GM12878 (cell line): Measurements from ENCODE around the gene ZNF768. TPM values are rescaled to one million over a fixed set of nuclear protein-coding genes. Genes with fewer than 3 reads are reported as not detected.

Experiments used
- ATAC-seq: fragments of 200-7000 bp; cut with Tn5 transposase; 3 replicates; pipeline ENCODE4 v1.9.1; 2020; ENCODE audit warnings: mild to moderate bottlenecking, moderate library complexity
- BruUV-seq: library from RNA; stranded (reverse); fragments of 400-500 nt; replicated peaks from 2 replicates; lab custom pipeline; 2021; lab: Mats Ljungman, UMichigan
- CTCF ChIA-PET: fragments of 300-600 bp; sonication (Branson Sonifier 250); formaldehyde crosslinking; extraction: SDS; loops from one replicate; lab custom pipeline; 2021; ENCODE audit warnings: inconsistent platforms; lab: Yijun Ruan, JAX
- POLR2A ChIA-PET: fragments of 350-600 bp; formaldehyde crosslinking; extraction: SDS; loops from one replicate; lab custom pipeline; 2021; ENCODE audit warnings: inconsistent platforms; lab: Charles Lee
- RAD21 ChIA-PET: fragments of 300-600 bp; sonication (Branson Sonifier 250); formaldehyde crosslinking; loops from one replicate; lab custom pipeline; 2023; ENCODE audit warnings: antibody characterized with exemption; ENCODE audit not compliant: unreplicated experiment; lab: Charles Lee
- SMC1A ChIA-PET: fragments of 300-600 bp; sonication (Branson Sonifier 250); formaldehyde crosslinking; loops from one replicate; lab custom pipeline; 2023; ENCODE audit not compliant: unreplicated experiment, uncharacterized antibody; lab: Charles Lee
- DNase-seq: peaks from one replicate; pipeline ENCODE4 v3.0.0-alpha.2; 2011; ENCODE audit warnings: low read depth, low spot score
- FAIRE-seq: peaks from 3 replicates; lab custom pipeline; 2011; peaks lifted over from hg19 to GRCh38; lab: Jason Lieb, UNC
- H2AFZ ChIP-seq: 2 replicates; pipeline ENCODE4 v1.6.0; 2011; ENCODE audit warnings: low read depth, low read length, control low read depth; ENCODE audit not compliant: control insufficient read depth
- H3K27ac ChIP-seq: 2 replicates; pipeline ENCODE4 v1.5.1; 2011; ENCODE audit warnings: control low read depth; ENCODE audit not compliant: control insufficient read depth, insufficient read depth
- H3K27me3 ChIP-seq, 2 experiments: replicated peaks in 1 of 2; 2 replicates each; pipeline versions ENCODE4 v1.6.0 to v1.6.1; 2011; ENCODE audit warnings: low read length in 1 of 2; ENCODE audit not compliant: control insufficient read depth in 2 of 2, insufficient read depth in 2 of 2
- H3K36me3 ChIP-seq, 2 experiments: 2 replicates each; pipeline ENCODE4 v1.5.1; 2011; ENCODE audit warnings: low read length in 1 of 2; ENCODE audit not compliant: control insufficient read depth in 2 of 2, insufficient read depth in 2 of 2
- H3K4me1 ChIP-seq: 2 replicates; pipeline ENCODE4 v1.6.1; 2011; ENCODE audit warnings: mild to moderate bottlenecking, low read length, moderate library complexity, mixed read lengths; ENCODE audit not compliant: control insufficient read depth, insufficient read depth
- H3K4me2 ChIP-seq: 2 replicates; pipeline ENCODE4 v1.6.0; 2011; ENCODE audit warnings: control low read depth; ENCODE audit not compliant: control insufficient read depth, insufficient read depth
- H3K4me3 ChIP-seq: fragments of 200-600 bp; sonication (generic); 2 replicates; pipeline ENCODE4 v1.5.1; 2016
- H3K79me2 ChIP-seq: 2 replicates; pipeline ENCODE4 v1.6.0; 2011; ENCODE audit warnings: low read length; ENCODE audit not compliant: control insufficient read depth, insufficient read depth
- H3K9ac ChIP-seq: 2 replicates; pipeline ENCODE4 v1.8.0; 2011; ENCODE audit warnings: low read length, control low read depth, mixed read lengths; ENCODE audit not compliant: control insufficient read depth, insufficient read depth
- H3K9me3 ChIP-seq: replicated peaks from 3 replicates; pipeline ENCODE4 v1.5.1; 2011; ENCODE audit warnings: mild to moderate bottlenecking, low read length; ENCODE audit not compliant: control insufficient read depth, insufficient read depth
- H4K20me1 ChIP-seq: 2 replicates; pipeline ENCODE4 v1.6.0; 2011; ENCODE audit not compliant: control insufficient read depth, insufficient read depth
- CHD4 ChIP-seq: fragments of 200-600 bp; sonication (generic); IDR thresholded peaks from 2 replicates; pipeline ENCODE4 v1.6.1; 2016; ENCODE audit warnings: mild to moderate bottlenecking
- GATAD2B ChIP-seq: fragments of 450-650 bp; conservative IDR thresholded peaks from 2 replicates; pipeline ENCODE4 v1.6.1; 2017; ENCODE audit warnings: low read depth, mild to moderate bottlenecking, moderate library complexity
- TARDBP ChIP-seq: IDR thresholded peaks from 2 replicates; pipeline ENCODE4 v1.6.1; 2016; ENCODE audit warnings: borderline replicate concordance
- WGBS: methylation state at CpG from one replicate; pipeline ENCODE4 v1.1.6; 2016; ENCODE audit warnings: low lambda C conversion rate; ENCODE audit not compliant: insufficient replicate concordance, insufficient coverage; ENCODE audit errors: missing lambda C conversion rate; 5-methylcytosine and 5-hydroxymethylcytosine counted together
- in situ Hi-C: fragments of 300-500 bp; cut with MboI; formaldehyde crosslinking; loops from 9 replicates; pipeline ENCODE4 v1.14.3; 2018; ENCODE audit warnings: mixed read lengths
- intact Hi-C: fragments of 100-400 bp; cut with micrococcal nuclease; formaldehyde crosslinking; loops from one replicate; pipeline ENCODE4 v1.14.2; 2022; ENCODE audit not compliant: unreplicated experiment
- polyA plus RNA-seq, 11 experiments: library from polyadenylated mRNA; depleted of rRNA in 4 of 11; unstranded in 6 of 11; stranded (reverse) in 5 of 11; fragments of >200 nt; fragmentation: Nextera tagmentation in 4 of 11; fragmentation: Illumina TruSeq in 1 of 11; extraction: Ambion mirVana in 4 of 11; extraction: Trizol in 1 of 11; gene quantifications; 1 replicate in 1 of 11; 2 replicates in 10 of 11; pipeline versions ENCODE4 v1.2.1 to v1.2.3, GENCODE V29; 2011 to 2016; ENCODE audit warnings: inconsistent platforms in 2 of 11, missing spikeins in 2 of 11, low read depth in 1 of 11
- total RNA-seq, 4 experiments: library from RNA; depleted of rRNA in 3 of 4; stranded (reverse); fragments of >200 nt in 3 of 4; fragmentation: Illumina TruSeq in 1 of 4; extraction: Trizol in 1 of 4; gene quantifications; 2 replicates each; pipeline versions ENCODE4 v1.2.1 to v1.2.3, GENCODE V29; 2013 to 2021
- TF ChIP-seq, protein P1 (sequence below): fragments of 450-650 bp; IDR thresholded peaks from 2 replicates; pipeline ENCODE4 v1.6.1; 2017; ENCODE audit warnings: mild to moderate bottlenecking, low read depth, inconsistent platforms; ENCODE audit not compliant: poor library complexity, severe bottlenecking

The ZNF768 gene
- total and polyA plus RNA-seq, 10 of the 15 experiments (the other 5 are each of a cell fraction or from before 2014, with no cell fraction given), result 0.05 to 23.1 (median 9.1) TPM

DNA sequence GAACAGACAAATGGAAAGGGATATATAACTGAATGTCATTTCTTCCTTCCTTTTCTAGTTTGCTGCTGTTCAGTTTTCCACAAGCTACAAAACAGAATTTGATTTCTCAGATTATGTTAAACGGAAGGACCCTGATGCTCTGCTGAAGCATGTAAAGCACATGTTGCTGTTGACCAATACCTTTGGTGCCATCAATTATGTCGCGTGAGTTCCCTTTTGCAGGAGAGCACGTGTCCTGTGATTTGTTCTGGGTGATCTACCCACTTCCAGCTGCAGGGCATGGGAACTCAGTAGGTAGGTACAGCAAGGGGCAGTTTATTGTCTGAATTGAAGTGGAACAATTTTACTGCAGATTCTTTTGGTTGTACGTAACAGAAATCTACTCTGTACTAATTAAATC is 45.0 kb downstream of the ZNF768 start:
- no peak for ATAC-seq
- ChIA-PET RAD21 (interaction anchor here (1.1 to 2.1 kb wide), 3 partner anchors 32 to 90 kb away, joined by 4 to 5 read pairs (median 5); partner anchors contain the start of gene ZNF688), POLR2A (interaction anchor here (1.8 kb wide), 1 partner anchor 11 kb away, joined by 5 read pairs; no protein-coding TSS in a partner anchor), SMC1A (interaction anchor here (0.9 kb wide), 1 partner anchor 50 kb away, joined by 3 read pairs; no protein-coding TSS in a partner anchor), CTCF (interaction anchor here (1.0 to 1.5 kb wide), 6 partner anchors 8 to 117 kb away, joined by 3 to 4 read pairs (median 3); no protein-coding TSS in a partner anchor)
- in situ Hi-C loops (no loop called here), intact Hi-C loops (no loop called here)
- no peaks in the 10 kb centered on the region for H3K27me3 ChIP-seq
- peaks cover 13 to 17% of the 10 kb centered on the region in 2 experiments for H3K36me3 ChIP-seq
- H2AFZ ChIP-seq, result no peak overlapping the region
- DNase-seq, result no peak
- no peak overlapping the region for H3K9ac ChIP-seq
- TSS peak; percentile 43 for BruUV-seq
- H3K4me2 ChIP-seq, result no peak overlapping the region
- no peaks in the 10 kb centered on the region for H3K9me3 ChIP-seq
- FAIRE-seq, result peak; percentile 59
- no peak overlapping the region for H3K4me3 ChIP-seq
- no peak overlapping the region for H3K27ac ChIP-seq
- WGBS, result 91% methylated on average over 5 of the region's 5 CpGs
- no peaks in the 10 kb centered on the region for H4K20me1 ChIP-seq
- H3K4me1 ChIP-seq, result no peaks in the 10 kb centered on the region
- TF ChIP-seq CHD4, result no peak
- no peak for TF ChIP-seq GATAD2B
- TF ChIP-seq TARDBP, result no peak
- TF ChIP-seq, protein P1, sequence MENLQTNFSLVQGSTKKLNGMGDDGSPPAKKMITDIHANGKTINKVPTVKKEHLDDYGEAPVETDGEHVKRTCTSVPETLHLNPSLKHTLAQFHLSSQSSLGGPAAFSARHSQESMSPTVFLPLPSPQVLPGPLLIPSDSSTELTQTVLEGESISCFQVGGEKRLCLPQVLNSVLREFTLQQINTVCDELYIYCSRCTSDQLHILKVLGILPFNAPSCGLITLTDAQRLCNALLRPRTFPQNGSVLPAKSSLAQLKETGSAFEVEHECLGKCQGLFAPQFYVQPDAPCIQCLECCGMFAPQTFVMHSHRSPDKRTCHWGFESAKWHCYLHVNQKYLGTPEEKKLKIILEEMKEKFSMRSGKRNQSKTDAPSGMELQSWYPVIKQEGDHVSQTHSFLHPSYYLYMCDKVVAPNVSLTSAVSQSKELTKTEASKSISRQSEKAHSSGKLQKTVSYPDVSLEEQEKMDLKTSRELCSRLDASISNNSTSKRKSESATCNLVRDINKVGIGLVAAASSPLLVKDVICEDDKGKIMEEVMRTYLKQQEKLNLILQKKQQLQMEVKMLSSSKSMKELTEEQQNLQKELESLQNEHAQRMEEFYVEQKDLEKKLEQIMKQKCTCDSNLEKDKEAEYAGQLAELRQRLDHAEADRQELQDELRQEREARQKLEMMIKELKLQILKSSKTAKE, result no peak
- H3K79me2 ChIP-seq, result no peaks in the 10 kb centered on the region
